GM04503 (cell line): ENCODE measurements around the gene RWDD2A.

Experiments used
- DNase-seq: peaks from one replicate; pipeline ENCODE4 v3.0.0-alpha.2; 2012; ENCODE audit warnings: low read depth

RWDD2A gene

DNA sequence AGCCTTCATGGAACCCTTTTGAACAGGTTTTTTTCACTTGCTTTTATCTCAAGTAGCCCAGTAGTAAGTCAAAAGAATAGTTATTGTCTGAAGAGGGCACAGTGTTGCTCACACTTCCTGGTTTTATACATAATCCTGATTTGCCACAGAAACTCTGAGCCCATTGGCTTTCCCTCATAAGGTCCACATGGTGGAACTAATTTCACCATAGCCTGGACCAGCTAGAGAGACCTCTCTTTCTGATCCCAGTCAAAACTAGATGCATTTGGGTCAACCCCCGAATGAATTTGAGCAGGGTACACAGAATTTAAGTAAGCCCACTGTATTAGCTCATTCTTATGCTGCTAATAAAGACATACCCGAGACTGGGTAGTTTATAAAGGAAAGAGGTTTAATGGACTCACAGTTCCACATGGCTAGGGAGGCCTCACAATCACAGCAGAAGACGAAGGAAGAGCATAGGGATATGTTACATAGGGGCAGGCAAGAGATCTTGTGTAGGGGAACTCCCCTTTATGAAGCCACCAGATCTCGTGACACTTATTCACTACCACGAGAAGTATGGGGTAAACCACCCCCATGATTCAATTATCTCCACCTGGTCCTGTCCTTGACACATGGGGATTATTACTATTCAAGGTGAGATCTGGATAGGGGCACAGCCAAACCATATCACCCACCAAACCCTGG is 6.2 kb downstream of the RWDD2A start:
- DNase-seq, result no peak

DNA sequence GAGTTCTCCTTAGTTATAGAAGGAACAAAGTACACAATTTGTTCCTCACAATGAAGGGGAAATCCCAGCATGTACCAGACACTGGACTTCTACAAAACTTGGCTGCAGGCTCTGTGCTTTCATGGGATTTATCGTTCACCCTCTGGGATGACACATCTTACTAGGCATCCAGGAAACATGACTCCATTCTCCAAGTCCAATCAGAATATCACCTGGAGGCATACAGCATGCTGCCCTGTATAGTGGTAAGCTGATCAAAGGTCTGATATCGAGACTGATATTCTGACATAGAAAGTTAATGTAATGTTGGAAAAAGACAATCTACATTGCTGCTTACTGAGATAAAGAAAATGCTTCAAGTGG is 6.7 kb downstream of the RWDD2A start:
- DNase-seq, result no peak

DNA sequence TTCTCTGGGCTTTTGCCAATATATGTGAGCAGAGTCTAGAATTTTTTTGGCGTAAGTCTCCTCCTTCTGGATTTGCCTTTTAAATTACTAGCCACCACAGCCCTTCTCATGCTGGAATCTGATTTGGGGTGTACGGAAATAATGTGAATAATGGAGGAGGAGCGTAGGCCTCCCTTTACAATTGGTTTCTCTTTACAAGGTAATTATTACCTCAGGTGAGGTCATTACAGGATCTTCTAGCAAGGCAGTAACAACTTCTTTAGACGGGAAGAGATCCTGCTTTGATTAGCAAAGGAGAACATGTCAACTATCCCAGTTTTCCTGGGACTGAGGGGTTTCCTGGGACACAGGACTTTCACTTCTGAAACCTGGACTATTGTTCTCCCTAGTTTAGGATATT is 8.9 kb downstream of the RWDD2A start:
- DNase-seq, result no peak

DNA sequence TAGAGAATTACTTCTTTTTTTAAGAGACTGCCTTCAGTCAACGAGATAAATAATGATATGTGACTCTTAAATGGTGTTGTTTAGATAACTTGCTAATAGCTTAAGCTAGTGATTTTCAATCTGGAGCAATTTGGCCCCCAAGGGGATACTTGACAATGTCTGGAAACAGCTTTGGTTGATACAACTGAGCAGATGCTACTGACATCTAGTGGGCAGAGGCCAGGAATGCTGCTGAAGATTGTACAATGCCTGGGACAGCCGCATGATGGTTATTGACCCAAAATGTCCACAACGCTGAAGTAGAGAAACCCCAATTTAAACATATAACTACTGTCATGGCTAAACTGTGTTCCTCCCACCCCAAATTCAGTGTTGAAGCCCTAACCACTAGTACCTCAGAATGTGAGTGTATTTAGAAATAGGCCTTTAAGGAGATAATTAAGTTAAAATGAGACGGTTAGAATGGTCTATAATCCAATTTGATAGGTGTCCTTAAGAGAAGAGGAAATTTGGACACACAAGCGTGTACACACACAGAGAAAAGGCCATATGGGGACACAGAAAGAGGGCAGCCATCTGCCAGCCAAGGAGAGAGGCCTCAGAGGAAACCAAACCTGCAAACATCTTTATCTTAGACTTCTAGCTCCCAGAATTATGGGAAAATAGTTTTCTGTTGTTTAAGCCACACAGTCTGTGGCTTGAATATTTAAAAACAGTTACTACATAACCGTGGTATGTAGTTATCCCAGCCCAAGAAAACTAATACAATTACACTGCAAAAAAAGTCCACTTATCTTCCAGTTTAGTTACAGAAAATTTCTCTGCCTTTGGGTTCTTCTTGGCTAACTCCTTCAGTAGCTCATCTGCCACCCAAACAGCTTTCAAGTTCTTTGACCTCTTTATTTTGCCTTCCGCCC is 22.2 kb downstream of the RWDD2A start:
- DNase-seq, result peak; percentile 44

DNA sequence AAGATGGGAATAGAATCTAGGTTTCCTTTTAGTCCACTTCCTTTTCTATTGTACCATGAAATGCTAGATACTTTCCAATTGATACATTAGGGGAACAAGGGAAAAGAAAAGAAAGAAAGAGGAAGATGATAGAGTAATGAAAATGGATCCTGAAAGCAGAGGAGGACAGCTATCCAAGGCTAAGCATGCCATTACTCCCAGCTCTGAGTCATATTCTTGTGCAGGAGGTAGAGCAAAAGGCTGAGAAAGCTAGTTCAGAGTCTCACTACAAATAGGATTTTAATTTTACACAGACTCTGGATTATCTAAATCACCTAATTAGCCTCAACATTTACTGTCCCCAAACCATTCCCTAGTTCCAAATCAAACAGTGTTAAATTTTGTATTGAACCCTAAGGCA is 23.6 kb downstream of the RWDD2A start:
- DNase-seq, result no peak

DNA sequence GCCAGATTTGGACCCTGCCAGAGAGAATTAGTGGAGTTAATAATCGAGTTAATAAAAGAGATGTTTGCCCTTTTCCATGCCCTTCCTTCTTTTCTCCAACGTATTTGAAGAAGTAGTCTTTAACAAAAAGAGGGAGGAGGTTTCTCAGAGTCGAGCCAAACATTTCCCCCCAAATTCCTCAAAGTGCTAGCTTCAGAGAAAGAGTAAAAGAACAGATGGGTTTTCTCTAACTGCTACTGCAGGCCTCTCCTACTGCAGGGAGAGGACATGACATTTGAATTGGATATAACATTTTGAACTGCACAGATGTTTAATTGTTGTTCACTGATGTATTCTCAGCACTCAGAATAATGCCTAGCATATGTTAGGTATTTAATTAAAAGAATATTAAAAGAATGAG is 25.5 kb downstream of the RWDD2A start:
- no peak for DNase-seq

DNA sequence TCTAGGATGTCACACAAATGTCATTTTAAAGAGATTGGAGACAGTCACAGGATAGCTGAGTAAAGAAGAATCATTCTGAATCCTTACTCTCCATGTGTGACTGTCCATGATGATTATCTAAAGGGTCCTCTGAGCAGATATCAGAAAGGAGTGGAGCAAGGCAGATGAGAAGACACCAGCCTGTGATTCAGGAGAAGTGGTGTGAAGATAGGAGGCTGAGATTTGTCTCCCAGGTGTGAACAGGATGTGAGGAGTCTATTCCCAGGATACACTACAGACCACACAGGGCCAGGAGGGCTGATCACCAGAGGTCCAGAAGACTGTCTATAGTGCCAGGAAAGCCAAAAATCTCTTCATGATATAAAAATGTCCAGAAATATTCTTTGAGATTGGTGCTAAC is 27.0 kb downstream of the RWDD2A start:
- DNase-seq, result no peak

DNA sequence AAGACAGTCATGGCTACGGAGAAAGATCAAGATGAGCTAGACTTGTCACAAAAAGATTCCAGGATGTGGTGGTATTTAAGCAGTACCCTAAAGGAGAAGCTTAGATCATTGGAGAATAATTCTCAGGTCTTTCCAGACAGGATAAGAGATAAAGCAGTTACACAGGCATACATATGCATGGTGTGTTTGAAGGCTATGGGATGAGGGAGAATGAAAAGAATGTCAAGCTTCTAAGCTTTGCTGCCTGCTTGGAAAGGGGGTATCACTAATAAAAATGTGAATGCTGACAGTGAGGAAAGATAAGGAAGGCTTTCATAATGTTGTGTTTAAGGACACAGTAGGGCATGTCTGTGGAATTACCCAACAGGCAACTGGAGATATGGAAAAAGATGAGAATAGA is 28.1 kb downstream of the RWDD2A start:
- no peak for DNase-seq

DNA sequence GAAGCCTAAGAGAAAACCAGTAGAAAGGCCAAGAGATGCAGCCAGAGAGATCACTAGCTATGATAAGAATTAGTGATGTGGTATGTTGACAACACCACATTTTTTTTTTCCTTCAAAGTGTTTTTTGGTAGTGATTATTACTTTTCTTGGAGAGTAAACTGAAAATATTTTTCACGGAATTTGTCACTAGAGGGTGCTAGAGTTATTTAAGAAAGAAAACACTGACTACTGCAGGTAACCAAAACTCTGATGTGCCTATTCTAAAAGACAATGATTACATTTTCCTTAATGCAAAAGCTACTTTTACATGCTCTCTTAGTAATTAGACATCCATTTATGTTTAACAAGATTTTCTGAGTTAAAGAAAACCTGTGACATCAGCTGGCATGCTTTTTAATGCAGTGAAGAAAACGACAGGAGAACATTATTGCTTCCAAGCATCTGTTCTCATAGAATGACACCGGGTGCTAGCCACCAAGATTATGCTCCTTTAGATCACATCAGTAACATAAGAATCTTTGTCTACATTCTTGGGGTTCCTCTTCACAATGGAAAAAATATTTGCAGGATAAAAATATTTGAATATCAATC is 28.8 kb downstream of the RWDD2A start:
- peak; percentile 10 for DNase-seq

DNA sequence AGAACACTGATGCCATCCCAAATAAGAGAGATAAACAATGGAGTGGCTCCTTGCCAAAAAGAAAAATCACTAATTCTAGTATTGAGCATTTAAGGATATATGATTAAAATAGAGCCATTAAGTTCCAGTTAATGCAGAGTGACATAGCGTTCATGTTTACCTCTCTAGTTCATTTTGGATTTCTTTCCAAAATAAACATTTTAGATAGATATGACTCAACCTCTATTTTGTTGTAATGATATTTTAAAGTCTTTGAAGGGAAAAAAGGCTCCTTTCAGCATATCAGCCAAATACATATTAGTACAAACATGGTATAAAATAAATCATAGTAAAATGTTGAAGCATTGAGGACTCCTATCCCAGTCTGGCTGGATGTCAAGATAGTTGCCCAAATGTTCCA is 33.4 kb downstream of the RWDD2A start:
- DNase-seq, result no peak

DNA sequence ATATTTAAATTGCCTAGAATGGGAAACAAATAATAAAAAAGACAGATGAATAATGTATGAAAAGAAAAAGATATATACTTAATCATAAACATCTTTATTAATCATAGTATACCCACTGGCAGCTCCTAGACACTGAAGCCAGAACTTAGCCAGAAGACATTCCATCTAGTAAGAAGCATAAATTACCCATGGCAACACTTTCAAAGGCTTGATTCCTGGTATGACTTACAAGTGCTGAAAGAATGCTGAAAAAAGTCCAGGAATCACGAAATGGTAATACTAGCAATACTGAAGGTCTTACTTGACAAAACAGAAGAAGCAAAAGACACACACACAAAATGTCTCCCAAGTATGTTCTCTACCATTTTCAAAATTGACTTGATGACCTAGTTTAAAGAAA is 38.0 kb downstream of the RWDD2A start:
- DNase-seq, result peak; percentile 44

DNA sequence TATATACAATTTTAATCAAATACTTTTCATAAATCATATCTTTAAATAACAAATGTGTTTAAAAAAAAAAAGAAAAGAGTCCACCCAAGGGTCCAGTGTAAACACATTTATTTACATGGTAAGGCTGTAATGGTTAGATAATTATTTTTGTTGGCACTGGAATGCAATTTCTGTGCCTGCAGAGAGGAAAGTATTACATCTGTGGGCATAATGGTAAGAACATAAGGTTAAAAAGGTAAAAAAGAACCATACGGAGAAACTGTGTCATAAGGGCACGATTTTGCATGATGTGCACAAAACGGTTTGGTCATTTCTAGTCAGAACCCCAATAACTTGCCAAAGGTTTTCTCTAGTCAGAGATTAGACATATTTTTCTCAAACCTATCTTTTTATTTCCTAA is 54.3 kb downstream of the RWDD2A start:
- no peak for DNase-seq
